H54 (cell line): Measurements from ENCODE around the gene MGST2.
"Not testable (repeated sequence)": the region's sequence is repeated elsewhere in the genome, so short reads cannot be mapped to it uniquely, and the experiment has no call there.

Experiments used
- DNase-seq: peaks from one replicate; pipeline ENCODE4 v3.0.0; 2011; ENCODE audit warnings: low spot score, mixed read lengths; ENCODE audit not compliant: insufficient read length
- FAIRE-seq: peaks from 3 replicates; lab custom pipeline; 2011; peaks lifted over from hg19 to GRCh38; lab: Jason Lieb, UNC
- POLR2A ChIP-seq: IDR thresholded peaks from 2 replicates; pipeline ENCODE4 v1.6.1; 2011; ENCODE audit warnings: low read depth, mild to moderate bottlenecking, low read length

The MGST2 gene

DNA sequence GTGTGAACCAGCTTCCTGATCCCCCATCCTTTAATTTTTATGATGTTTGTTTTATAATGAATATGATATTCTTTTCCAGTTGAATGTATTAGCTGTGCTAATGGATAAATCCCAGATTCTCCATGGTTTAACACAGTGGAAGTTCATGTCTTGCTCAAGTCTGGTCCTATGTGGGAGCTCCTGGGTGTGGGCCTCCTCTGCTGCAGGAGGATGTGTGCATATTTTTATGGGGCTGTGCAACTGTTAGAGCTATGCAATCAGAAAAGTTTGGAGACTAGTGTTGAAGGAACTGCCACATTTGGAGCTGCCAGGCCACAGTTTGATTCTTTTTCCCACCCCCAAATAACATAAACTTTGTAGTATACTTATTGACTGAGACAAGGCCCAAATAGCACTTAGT lies 24.8 kb downstream of the MGST2 start:
- FAIRE-seq (no peak), DNase-seq (no peak)
- no peak for TF ChIP-seq POLR2A

DNA sequence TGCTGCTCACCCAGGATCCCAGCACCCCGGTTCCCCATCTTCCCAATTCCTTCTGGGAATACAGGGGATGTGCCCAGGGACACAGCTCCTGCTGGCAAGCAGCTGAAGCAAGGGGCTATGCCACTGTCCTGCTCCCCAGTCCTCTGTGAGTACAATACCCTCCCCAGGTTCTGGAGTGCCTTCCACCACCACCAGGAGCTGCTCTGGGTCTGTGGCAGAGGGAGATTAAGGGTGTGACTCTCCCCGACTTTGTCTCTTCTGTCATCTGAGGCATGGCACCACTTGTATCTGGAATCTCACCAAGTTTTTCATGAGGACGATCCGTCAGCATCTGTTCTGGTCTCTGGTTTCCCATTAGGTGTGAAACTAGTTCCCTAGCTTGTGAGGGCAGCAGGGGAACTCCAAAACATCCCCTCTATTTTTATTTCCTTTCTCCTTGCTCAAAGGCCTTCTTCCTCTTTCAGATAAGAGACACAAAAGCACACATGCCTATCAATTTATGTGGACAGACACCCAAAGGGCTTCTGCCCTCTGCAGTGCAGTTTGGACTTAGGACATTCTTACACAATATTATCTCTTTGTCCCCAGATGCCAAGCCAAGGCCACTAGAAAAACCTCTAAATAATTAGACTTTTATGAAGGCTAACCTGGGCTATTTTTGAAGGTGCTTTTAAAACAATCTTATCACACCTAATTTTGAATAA lies 26.8 kb downstream of the MGST2 start:
- no peak for DNase-seq
- no peak for TF ChIP-seq POLR2A
- no peak for FAIRE-seq

GRCh38 chr4:139694522-139695107 lies 29.0 kb downstream of the MGST2 start:
- no peak for DNase-seq
- no peak for FAIRE-seq
- TF ChIP-seq POLR2A, result no peak

DNA sequence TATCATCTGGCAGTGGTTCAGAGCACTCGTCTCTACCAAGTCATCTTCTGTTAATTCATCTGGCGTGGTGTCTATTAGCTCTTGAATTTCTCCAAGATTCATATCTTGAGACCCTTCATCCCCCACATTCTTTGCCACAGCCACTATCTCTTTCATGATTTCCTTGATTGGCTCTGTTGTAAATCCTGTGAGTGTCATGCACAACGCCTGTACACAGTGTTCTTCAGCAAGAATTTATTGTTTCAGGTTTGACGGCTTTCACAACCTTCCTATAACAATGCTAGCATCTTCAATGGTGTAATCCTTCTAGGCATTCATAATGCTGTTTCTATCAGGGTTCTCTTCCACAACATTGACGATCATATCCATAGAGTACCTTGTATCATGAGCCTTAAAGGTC lies 30.9 kb downstream of the MGST2 start:
- no peak for FAIRE-seq
- TF ChIP-seq POLR2A, result no peak
- no peak for DNase-seq

DNA sequence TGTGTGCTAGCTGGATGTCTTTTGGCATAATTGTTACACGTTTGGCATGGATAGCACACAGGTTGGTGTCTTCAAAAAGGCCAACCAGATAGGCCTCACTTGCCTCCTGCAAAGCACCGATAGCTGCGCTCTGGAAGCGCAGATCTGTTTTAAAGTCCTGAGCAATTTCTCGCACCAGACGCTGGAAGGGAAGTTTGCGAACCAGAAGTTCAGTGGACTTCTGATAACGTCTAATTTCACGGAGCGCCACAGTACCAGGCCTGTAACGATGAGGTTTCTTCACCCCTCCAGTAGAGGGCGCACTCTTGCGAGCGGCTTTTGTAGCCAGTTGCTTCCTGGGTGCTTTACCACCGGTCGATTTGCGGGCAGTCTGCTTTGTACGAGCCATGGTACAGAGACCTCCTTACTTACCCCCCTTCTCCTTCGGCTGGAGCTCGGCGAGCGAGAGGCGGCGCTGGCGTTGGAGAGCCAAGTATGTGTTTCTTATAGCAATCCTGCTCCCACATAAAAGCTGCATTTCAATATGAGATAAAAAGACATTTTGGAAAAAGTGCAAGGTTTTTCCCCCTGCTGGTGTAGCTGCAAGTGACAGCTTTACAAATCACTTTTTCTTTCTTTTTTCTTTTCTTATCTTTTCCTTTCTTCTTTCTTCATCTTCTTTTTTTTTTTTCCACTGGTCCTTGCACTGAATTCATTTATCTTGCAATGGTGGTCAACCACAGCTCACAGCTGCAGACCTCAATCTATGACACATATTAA lies 32.7 kb downstream of the MGST2 start:
- not testable (repeated sequence) for DNase-seq, FAIRE-seq

DNA sequence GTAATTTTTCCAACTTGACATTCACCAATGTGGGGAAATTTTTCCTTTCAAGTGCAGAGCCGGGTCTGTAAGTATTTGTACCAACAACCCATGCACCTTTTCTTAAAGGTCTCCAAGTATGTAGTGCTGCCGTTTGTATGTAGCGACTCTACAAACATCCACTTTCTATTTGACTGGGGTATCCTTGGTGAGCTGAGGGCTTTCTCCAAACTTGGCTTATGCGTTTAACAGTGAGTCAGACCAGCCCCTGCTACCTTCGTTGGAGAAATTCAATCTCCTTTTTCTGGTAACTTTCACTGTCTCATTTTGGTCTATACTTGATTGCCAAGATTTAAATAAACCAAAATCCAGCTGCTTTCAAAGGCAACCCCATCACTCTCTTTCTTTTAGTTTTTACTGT lies 34.9 kb downstream of the MGST2 start:
- no peak for TF ChIP-seq POLR2A
- no peak for FAIRE-seq

DNA sequence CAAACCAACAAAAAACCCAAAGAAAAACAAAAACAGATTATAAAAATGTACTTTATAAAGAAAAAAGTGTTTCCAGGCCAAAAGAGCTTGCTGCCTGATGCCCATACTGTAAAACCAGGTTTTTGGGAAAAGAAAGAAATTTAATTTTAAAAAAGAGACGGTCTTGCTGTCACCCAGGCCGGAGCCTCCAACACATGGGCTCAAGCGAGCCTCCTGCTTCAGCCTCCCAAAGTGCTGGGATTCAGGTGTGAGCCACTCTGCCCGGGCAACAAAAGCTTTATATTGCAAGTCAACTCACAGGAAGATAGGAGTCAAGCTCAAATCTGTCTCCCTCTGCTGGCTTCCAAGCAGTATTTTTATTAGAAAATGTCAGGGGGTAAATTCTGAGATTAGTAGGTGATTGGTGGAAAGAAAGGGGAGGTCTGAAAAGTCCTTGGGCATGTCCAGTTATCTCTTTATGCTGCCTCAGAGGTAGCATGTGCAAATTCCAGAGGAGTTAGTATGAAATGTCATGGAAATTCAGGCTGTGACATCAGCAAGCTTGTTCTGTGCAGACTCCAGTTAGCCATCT lies 39.4 kb downstream of the MGST2 start:
- FAIRE-seq (no peak), DNase-seq (no peak)
- no peak for TF ChIP-seq POLR2A

More for the DNA sequence above, 34.9 kb downstream of the MGST2 start:
- DNase-seq, result no peak

DNA sequence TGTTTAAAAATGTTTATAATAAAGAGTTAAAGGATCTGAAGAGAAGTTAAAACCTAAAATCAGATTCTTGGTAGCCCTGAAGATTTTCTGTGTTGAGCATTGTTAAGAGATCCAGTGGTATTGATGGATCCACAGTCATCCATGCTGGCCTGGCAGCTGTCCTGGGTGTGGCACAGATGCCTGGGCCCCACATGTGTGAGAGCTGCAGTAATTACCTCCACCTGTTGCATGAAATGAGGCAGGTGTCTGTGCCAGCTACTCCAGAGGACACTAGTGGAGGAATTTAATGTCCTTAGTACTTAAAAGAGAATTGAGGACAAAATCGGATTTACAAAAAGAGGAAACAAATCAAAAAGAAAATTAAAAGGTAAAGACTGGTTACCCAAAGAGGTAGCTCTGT lies 44.0 kb downstream of the MGST2 start:
- no peak for TF ChIP-seq POLR2A
- FAIRE-seq (no peak), DNase-seq (no peak)

GRCh38 chr4:139710073-139710472 lies 44.5 kb downstream of the MGST2 start:
- DNase-seq, result no peak
- no peak for FAIRE-seq
- TF ChIP-seq POLR2A, result no peak

DNA sequence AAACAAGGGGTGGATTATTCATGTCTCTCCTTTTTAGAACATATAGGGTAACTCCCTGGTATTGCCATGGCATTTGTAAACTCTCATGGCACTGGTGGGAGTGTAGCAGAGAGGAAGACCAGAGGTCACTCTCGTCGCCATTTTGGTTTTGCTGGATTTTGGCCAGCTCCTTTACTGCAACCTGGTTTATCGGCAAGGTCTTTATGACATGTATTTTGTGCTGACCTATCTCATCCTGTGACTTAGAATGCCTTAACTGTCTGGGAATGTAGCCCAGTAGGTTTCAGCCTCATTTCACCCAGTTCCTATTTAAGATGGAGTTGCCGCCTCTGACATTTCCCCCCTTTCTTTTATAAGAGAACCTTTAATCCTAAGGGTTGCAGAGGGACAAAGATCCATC lies 45.8 kb downstream of the MGST2 start:
- DNase-seq (no peak), FAIRE-seq (peak; percentile 75)
- TF ChIP-seq POLR2A, result no peak

GRCh38 chr4:139712882-139713281 lies 47.3 kb downstream of the MGST2 start:
- no peak for FAIRE-seq
- no peak for TF ChIP-seq POLR2A
- DNase-seq, result no peak

DNA sequence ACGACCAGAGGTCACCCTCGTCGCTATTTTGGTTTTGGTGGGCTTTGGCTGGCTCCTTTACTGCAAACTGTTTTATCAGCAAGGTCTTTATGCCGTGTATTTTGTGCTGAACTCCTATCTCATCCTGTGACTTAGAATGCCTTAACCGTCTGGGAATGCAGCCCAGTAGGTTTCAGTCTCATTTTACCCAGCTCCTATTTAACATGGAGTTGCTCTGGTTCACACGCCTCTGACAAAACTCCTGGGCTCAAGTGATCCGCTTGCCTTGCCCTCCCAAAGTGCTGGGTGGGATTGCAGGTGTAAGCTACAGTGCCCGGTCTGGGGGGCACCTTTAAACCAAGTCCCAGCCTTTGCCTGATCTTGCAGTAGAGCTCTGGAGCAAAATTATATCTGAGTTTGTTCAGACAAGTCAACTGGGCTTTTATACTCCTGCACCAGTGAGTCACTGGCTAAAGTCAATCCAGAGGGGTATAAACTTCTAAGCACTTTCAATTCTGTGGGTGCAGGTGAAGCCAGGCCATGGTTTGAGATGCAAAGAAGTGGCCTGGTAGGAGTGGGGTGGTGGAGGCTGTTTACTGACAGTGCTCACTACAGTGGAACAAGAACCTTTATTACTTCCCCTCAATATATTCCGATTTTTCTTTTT lies 50.2 kb downstream of the MGST2 start:
- FAIRE-seq (no peak), DNase-seq (no peak)
- no peak for TF ChIP-seq POLR2A

GRCh38 chr4:139718358-139718757 lies 52.7 kb downstream of the MGST2 start:
- no peak for TF ChIP-seq POLR2A
- DNase-seq, result no peak
- FAIRE-seq, result no peak

- no peak for DNase-seq
- no peak for FAIRE-seq
- no peak for TF ChIP-seq POLR2A
These were observed 53.2 kb downstream of the MGST2 start for GRCh38 chr4:139718833-139719232.
